HEK293T (cell line): Measurements from ENCODE around the gene XK.
"Not testable (repeated sequence)": the region's sequence is repeated elsewhere in the genome, so short reads cannot be mapped to it uniquely, and the experiment has no call there.

Source experiments
- CTCF ChIA-PET: fragments of 350-600 bp; formaldehyde crosslinking; extraction: SDS; loops from one replicate; lab custom pipeline; 2021; ENCODE audit warnings: antibody characterized with exemption, inconsistent platforms; lab: Yijun Ruan, JAX
- POLR2A ChIA-PET: fragments of 350-600 bp; formaldehyde crosslinking; extraction: SDS; loops from one replicate; lab custom pipeline; 2020; ENCODE audit warnings: antibody characterized with exemption, inconsistent platforms; lab: Yijun Ruan, JAX
- DNase-seq: peaks from one replicate; pipeline ENCODE4 v3.0.0; 2012; ENCODE audit warnings: mixed read lengths; ENCODE audit errors: extremely low spot score
- ARNT ChIP-seq: fragments of 450-650 bp; IDR thresholded peaks from 2 replicates; pipeline ENCODE4 v1.6.1; 2017; ENCODE audit warnings: mild to moderate bottlenecking
- BHLHE40 ChIP-seq: fragments of 450-650 bp; IDR thresholded peaks from 2 replicates; pipeline ENCODE4 v1.6.1; 2016; ENCODE audit warnings: mild to moderate bottlenecking, moderate library complexity, borderline replicate concordance
- CTBP1 ChIP-seq: fragments of 450-650 bp; IDR thresholded peaks from 2 replicates; pipeline ENCODE4 v1.6.1; 2016; ENCODE audit warnings: borderline replicate concordance
- ELF4 ChIP-seq: fragments of 450-650 bp; IDR thresholded peaks from 2 replicates; pipeline ENCODE4 v1.6.1; 2017; ENCODE audit warnings: antibody characterized with exemption
- FOXA1 ChIP-seq: fragments of 450-650 bp; IDR thresholded peaks from 2 replicates; pipeline ENCODE4 v1.6.1; 2016; ENCODE audit warnings: mild to moderate bottlenecking
- FOXK2 ChIP-seq: fragments of 450-650 bp; IDR thresholded peaks from 2 replicates; pipeline ENCODE4 v1.6.1; 2016; ENCODE audit warnings: mild to moderate bottlenecking
- FOXM1 ChIP-seq: fragments of 450-650 bp; IDR thresholded peaks from 2 replicates; pipeline ENCODE4 v1.6.1; 2017; ENCODE audit warnings: mild to moderate bottlenecking, borderline replicate concordance
- HDGF ChIP-seq: fragments of 450-650 bp; IDR thresholded peaks from 2 replicates; pipeline ENCODE4 v1.6.1; 2017; ENCODE audit warnings: antibody characterized with exemption, borderline replicate concordance
- L3MBTL2 ChIP-seq: fragments of 450-650 bp; conservative IDR thresholded peaks from 2 replicates; pipeline ENCODE4 v1.6.1; 2016; ENCODE audit warnings: mild to moderate bottlenecking
- LEF1 ChIP-seq: fragments of 450-650 bp; IDR thresholded peaks from 2 replicates; pipeline ENCODE4 v1.6.1; 2017; ENCODE audit warnings: mild to moderate bottlenecking, borderline replicate concordance
- NFRKB ChIP-seq: fragments of 450-650 bp; IDR thresholded peaks from 2 replicates; pipeline ENCODE4 v1.6.1; 2016; ENCODE audit warnings: mild to moderate bottlenecking, moderate library complexity
- SP1 ChIP-seq: fragments of 450-650 bp; IDR thresholded peaks from 2 replicates; pipeline ENCODE4 v1.6.1; 2017
- SUZ12 ChIP-seq: fragments of 450-650 bp; IDR thresholded peaks from 2 replicates; pipeline ENCODE4 v1.6.1; 2016; ENCODE audit warnings: mild to moderate bottlenecking
- TARDBP ChIP-seq: fragments of 450-650 bp; IDR thresholded peaks from 2 replicates; pipeline ENCODE4 v1.6.1; 2016
- ZNF384 ChIP-seq: fragments of 450-650 bp; IDR thresholded peaks from 2 replicates; pipeline ENCODE4 v1.6.1; 2016
- TF ChIP-seq, protein P1 (sequence below): fragments of 450-650 bp; IDR thresholded peaks from 2 replicates; pipeline ENCODE4 v1.6.1; 2016

Gene XK

DNA sequence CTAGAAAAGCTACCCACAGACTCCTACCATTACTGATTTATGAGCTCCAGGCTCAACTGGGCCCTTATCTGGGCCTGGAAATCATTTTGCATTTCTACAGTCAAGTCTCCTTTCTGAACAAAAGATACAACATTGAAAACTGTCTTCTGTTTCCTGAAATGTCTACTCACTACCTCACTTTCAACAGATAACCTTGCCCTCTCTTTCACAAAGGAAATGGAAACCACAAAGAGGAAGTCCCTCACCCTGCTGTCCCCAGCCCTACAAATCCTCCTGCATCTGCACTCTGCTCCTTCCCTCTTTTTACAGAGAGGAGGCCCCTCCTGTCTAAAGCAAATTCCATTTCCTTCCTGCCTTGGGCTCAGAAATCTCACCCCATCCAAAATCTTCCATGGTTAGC is 69.4 kb downstream of the XK start:
- DNase-seq = no peak
- ChIA-PET CTCF (interaction anchor here (1.3 kb wide), 1 partner anchor 9 kb away, joined by 3 read pairs; no protein-coding TSS in a partner anchor), POLR2A (no interaction called here)
- TF ChIP-seq TARDBP = no peak
- TF ChIP-seq NFRKB = no peak
- no peak for TF ChIP-seq FOXM1
- no peak for TF ChIP-seq FOXA1
- TF ChIP-seq LEF1 = no peak
- TF ChIP-seq FOXK2 = no peak
- no peak for TF ChIP-seq SP1
- no peak for TF ChIP-seq ARNT
- TF ChIP-seq ELF4 = no peak
- TF ChIP-seq, protein P1, sequence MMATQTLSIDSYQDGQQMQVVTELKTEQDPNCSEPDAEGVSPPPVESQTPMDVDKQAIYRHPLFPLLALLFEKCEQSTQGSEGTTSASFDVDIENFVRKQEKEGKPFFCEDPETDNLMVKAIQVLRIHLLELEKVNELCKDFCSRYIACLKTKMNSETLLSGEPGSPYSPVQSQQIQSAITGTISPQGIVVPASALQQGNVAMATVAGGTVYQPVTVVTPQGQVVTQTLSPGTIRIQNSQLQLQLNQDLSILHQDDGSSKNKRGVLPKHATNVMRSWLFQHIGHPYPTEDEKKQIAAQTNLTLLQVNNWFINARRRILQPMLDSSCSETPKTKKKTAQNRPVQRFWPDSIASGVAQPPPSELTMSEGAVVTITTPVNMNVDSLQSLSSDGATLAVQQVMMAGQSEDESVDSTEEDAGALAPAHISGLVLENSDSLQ = no peak
- no peak for TF ChIP-seq BHLHE40

DNA sequence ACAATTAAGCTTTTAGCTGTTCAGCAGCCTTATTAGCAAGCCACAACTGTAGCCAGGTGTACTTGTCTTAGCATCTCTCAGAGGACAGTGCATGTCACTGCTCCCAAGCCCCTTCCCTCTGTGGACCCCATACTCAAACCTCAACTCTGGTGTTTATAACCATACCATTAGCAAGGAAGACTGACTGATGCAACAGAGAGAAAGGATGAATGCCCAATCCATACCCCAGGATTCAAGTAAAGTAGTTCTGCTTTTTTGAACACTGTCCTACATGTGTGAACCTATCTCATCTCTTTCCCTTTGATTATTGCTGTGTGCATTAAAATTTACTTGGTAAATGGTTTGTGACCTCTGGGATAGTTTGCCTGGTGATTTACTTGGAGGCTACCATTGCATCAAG is 71.5 kb downstream of the XK start:
- POLR2A ChIA-PET = no interaction called here
- CTCF ChIA-PET = no interaction called here
- DNase-seq = no peak
- TF ChIP-seq ELF4 (no peak), FOXK2 (no peak), SUZ12 (no peak), HDGF (no peak), TARDBP (no peak), L3MBTL2 (no peak), ZNF384 (no peak), BHLHE40 (no peak), ARNT (no peak), FOXA1 (no peak), SP1 (no peak), CTBP1 (no peak), NFRKB (no peak), LEF1 (no peak)
- TF ChIP-seq, protein P1 = no peak

DNA sequence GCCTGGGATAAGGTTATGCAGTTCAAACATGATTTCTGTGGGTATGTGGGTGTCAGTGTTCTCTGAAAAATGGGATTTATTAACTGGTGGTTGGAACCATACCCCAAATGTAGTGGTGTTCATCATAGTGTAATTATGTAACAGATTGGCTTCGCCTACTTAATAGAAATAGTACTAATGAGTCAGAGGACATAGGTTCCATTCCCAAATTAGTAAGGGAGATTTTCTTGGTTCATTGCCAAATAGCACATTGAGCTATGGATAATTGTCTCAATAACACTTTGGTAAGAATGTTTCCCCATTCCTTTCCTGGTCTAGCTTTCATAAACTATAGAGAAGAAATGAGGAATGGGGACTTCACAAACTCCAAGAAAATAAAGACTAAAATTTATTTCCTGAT is 73.8 kb downstream of the XK start:
- POLR2A ChIA-PET = no interaction called here
- no peak for DNase-seq
- TF ChIP-seq FOXA1 (no peak), L3MBTL2 (no peak), HDGF (no peak)
- CTCF ChIA-PET = no interaction called here

DNA sequence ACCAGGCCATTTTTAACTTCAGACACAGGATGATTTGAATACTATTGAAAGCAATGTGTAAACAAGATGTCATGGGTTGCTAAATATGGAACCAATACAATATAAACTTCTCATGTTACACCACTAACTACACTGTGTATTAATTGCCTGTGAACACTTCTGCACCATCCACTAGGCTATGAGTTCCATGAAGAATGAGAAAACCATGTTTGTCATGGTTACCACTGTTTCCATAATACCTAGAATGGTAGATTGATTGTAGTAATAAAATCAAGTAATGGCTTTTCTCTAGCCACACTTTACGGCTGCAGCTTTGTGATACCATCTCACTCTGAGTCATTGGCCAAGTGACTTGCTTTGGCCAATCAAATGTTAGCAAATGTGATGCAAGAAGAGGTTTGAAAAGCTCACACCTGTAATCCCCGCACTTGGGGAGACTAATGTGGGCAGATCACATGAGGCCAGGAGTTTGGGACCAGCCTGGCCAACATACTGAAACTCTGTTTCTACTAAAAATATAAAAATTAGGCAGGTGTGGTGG is 74.4 kb downstream of the XK start:
- ChIA-PET POLR2A (no interaction called here), CTCF (no interaction called here)
- TF ChIP-seq ZNF384 (no peak), TARDBP (no peak), CTBP1 (no peak), FOXM1 (no peak), HDGF (no peak), L3MBTL2 (no peak), ELF4 (no peak), ARNT (no peak), SUZ12 (no peak), FOXK2 (no peak), NFRKB (no peak)
- no peak for DNase-seq

DNA sequence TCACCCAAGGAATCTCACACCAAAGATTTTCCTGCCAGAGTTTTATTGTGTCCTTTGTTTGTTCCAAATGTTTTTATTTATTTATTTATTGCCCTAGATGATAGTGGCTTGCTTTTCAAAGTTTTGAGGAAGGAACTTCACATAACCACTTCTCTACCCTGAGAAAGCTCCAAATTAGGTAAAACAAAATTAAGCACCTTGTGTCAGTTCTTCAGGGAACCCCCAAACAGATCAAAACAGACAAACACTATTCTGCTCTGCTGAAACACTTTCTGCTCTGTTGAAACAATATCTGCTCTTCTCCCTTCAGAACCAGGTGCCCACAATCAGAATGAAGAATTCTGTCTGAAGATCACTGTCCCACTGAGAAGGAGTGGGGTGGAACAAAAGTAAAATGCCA is 77.8 kb downstream of the XK start:
- CTCF ChIA-PET = no interaction called here
- TF ChIP-seq BHLHE40 = no peak
- no peak for DNase-seq
- POLR2A ChIA-PET = no interaction called here

DNA sequence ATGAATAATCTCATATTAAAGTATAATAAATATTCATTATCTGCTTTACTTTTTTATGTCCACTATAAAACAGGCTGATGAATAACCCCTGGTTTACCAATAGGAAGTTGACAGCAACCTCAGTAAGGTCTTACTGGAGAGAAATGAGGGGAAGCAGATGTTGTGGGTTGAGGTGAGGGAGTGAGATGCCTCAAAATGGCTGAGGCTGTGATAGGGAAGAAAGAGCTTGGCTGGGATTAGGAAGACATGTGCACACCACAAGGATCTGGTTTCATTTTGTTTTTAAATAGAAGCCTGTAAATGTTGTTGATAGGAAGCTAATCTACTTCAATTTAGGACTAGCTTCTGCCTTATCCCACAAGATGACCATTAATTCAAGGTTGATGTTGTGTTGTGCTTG is 79.9 kb downstream of the XK start:
- TF ChIP-seq SP1 = no peak
- no peak for TF ChIP-seq BHLHE40
- TF ChIP-seq ELF4 = no peak
- TF ChIP-seq TARDBP = no peak
- TF ChIP-seq ZNF384 = no peak
- no peak for TF ChIP-seq NFRKB
- no peak for TF ChIP-seq ARNT
- no peak for TF ChIP-seq HDGF
- no peak for TF ChIP-seq CTBP1
- TF ChIP-seq, protein P1 = no peak
- no peak for TF ChIP-seq FOXM1
- TF ChIP-seq FOXA1 = no peak
- TF ChIP-seq SUZ12 = no peak
- TF ChIP-seq LEF1 = no peak
- TF ChIP-seq FOXK2 = no peak
- POLR2A ChIA-PET = no interaction called here
- no peak for DNase-seq
- CTCF ChIA-PET = interaction anchor here (0.6 kb wide), 1 partner anchor 132 kb away, joined by 7 read pairs; no protein-coding TSS in a partner anchor

DNA sequence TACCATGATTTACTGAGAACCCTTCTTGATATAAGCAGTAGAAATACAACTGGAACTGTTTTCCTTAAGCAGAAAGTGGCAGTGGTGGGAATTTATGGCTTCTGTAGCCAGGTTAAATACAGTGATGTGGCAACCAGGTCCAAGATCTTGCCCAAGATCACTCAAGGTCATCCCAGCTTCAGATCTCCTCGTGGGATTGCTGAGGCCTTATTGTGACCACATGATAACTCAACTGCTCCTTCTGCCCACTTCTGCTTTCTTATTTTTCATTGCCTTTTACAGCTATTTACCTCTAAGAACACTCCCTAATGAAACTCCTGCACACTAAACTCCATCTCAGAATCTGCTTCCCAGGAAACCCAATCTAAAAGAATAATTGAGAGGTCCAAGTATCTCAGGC is 81.8 kb downstream of the XK start:
- ChIA-PET CTCF (interaction anchor here (0.7 kb wide), 1 partner anchor 23 kb away, joined by 3 read pairs; no protein-coding TSS in a partner anchor), POLR2A (no interaction called here)
- DNase-seq = no peak
- TF ChIP-seq FOXM1 (no peak), NFRKB (no peak), L3MBTL2 (no peak), CTBP1 (no peak)

DNA sequence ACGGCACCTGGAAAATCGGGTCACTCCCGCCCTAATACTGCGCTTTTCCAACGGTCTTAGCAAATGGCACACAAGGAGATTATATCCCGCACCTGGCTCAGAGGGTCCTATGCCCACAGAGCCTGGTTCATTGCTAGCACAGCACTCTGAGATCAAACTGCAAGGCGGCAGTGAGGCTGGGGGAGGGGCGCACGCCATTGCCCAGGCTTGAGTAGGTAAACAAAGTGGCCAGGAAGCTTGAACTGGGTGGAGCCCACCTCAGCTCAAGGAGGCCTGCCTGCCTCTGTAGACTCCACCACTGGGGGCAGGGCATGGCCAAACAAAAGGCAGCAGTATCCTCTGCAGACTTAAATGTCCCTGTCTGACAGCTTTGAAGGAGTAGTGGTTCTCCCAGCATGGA is 83.3 kb downstream of the XK start:
- CTCF ChIA-PET, POLR2A ChIA-PET: not testable (repeated sequence)

More for the DNA sequence above, 83.3 kb downstream of the XK start:
- DNase-seq = not testable (repeated sequence)
